Uterus (tissue), 2 donors: ENCODE results near the gene ICAM2.

Experiments
- CTCF ChIP-seq, 4 experiments: fragments of 200-600 bp in 2 of 4; fragments of 450-650 bp in 2 of 4; sonication (generic) in 2 of 4; IDR thresholded peaks; one replicate each; pipeline ENCODE4 v1.5.1; 2016 to 2019; ENCODE audit warnings: antibody characterized with exemption in 4 of 4, mild to moderate bottlenecking in 2 of 4, moderate library complexity in 1 of 4
- POLR2A ChIP-seq, 2 donors: fragments of 450-650 bp; IDR thresholded peaks; one replicate each; pipeline ENCODE4 v1.6.1; 2016; ENCODE audit warnings: antibody characterized with exemption in 2 of 2, mild to moderate bottlenecking in 1 of 2, moderate library complexity in 1 of 2

- no peak for TF ChIP-seq CTCF (IDR thresholded peaks at IDR 0.05)
- TF ChIP-seq POLR2A (IDR thresholded peaks at IDR 0.05): no peak
Observed at GRCh38 chr17:64036198-64036922, 15.9 kb upstream of the ICAM2 start.
